HG02798 (cell line): ENCODE results near the gene CDC42BPA.
"Not testable (repeated sequence)": the region's sequence is repeated elsewhere in the genome, so short reads cannot be mapped to it uniquely, and the experiment has no call there.

ENCODE experiments used
- ATAC-seq: cut with Tn5 transposase; IDR thresholded peaks from one replicate; pipeline ENCODE4 v1.9.1; 2021; ENCODE audit warnings: mild to moderate bottlenecking; ENCODE audit not compliant: unreplicated experiment, poor library complexity

The CDC42BPA gene

GRCh38 chr1:227273557-227273956, 44.7 kb downstream of the CDC42BPA start:
- ATAC-seq: no peak

- no peak for ATAC-seq
Observed at GRCh38 chr1:227272428-227272827, 45.9 kb downstream of the CDC42BPA start.

- no peak for ATAC-seq
Observed at GRCh38 chr1:227270554-227270953, 47.7 kb downstream of the CDC42BPA start.

GRCh38 chr1:227268943-227269342, 49.3 kb downstream of the CDC42BPA start:
- no peak for ATAC-seq

- ATAC-seq: no peak
Observed at GRCh38 chr1:227265891-227266290, 52.4 kb downstream of the CDC42BPA start.

GRCh38 chr1:227263869-227264268, 54.4 kb downstream of the CDC42BPA start:
- ATAC-seq: no peak

- ATAC-seq: no peak
Observed at GRCh38 chr1:227261501-227261900, 56.8 kb downstream of the CDC42BPA start.

- no peak for ATAC-seq
Observed at GRCh38 chr1:227260433-227260832, 57.9 kb downstream of the CDC42BPA start.

GRCh38 chr1:227257964-227258363, 60.3 kb downstream of the CDC42BPA start:
- ATAC-seq: no peak

GRCh38 chr1:227255086-227255732, 63.1 kb downstream of the CDC42BPA start:
- ATAC-seq: no peak

- ATAC-seq: no peak
Observed at GRCh38 chr1:227253065-227253464, 65.2 kb downstream of the CDC42BPA start.

- ATAC-seq: no peak
Observed at GRCh38 chr1:227245613-227246320, 72.5 kb downstream of the CDC42BPA start.

- no peak for ATAC-seq
Observed at GRCh38 chr1:227244339-227245118, 73.8 kb downstream of the CDC42BPA start.

GRCh38 chr1:227242811-227243682, 75.2 kb downstream of the CDC42BPA start:
- ATAC-seq: no peak

GRCh38 chr1:227240983-227241382, 77.3 kb downstream of the CDC42BPA start:
- no peak for ATAC-seq

GRCh38 chr1:227234998-227235405, 83.3 kb downstream of the CDC42BPA start:
- ATAC-seq: no peak

GRCh38 chr1:227231128-227231527, 87.2 kb downstream of the CDC42BPA start:
- not testable (repeated sequence) for ATAC-seq

- no peak for ATAC-seq
Observed at GRCh38 chr1:227228201-227228600, 90.1 kb downstream of the CDC42BPA start.

GRCh38 chr1:227227761-227228160, 90.5 kb downstream of the CDC42BPA start:
- ATAC-seq: no peak

GRCh38 chr1:227225715-227226346, 92.5 kb downstream of the CDC42BPA start:
- ATAC-seq: no peak
